Lower lobe of right lung (tissue), 2 donors: Measurements from ENCODE around the gene SPATA19. TPM values are rescaled to one million over a fixed set of nuclear protein-coding genes. Genes with fewer than 3 reads are reported as not detected.
A peak's percentile ranks its signal among the peaks of the same experiment; 100 is the strongest.

Experiments
- ATAC-seq, 2 donors: fragments of 200-7000 bp; cut with Tn5 transposase; one replicate each; pipeline ENCODE4 v1.9.1; 2020 to 2022; ENCODE audit warnings: mild to moderate bottlenecking in 2 of 2, moderate library complexity in 2 of 2
- DNase-seq: peaks from one replicate; pipeline ENCODE4 v3.0.0-alpha.2; 2020
- H3K27ac ChIP-seq: fragments of 200-600 bp; one replicate; pipeline ENCODE4 v1.8.0; 2022
- H3K27me3 ChIP-seq: fragments of 200-600 bp; one replicate; pipeline ENCODE4 v1.8.0; 2022; ENCODE audit warnings: low read depth
- H3K36me3 ChIP-seq: fragments of 200-600 bp; one replicate; pipeline ENCODE4 v1.8.0; 2022; ENCODE audit warnings: mild to moderate bottlenecking
- H3K4me1 ChIP-seq: fragments of 200-600 bp; one replicate; pipeline ENCODE4 v1.8.0; 2022
- H3K4me3 ChIP-seq: fragments of 200-600 bp; one replicate; pipeline ENCODE4 v1.8.0; 2022; ENCODE audit warnings: mild to moderate bottlenecking
- H3K9me3 ChIP-seq: fragments of 200-600 bp; one replicate; pipeline ENCODE4 v1.8.0; 2022
- intact Hi-C: fragments of 100-400 bp; cut with DNase I; formaldehyde crosslinking; loops from one replicate; pipeline ENCODE4 v1.11.0; 2022
- total RNA-seq: library from RNA; stranded (reverse); fragmentation: NEBNext Ultra II Directional; extraction: Animal tissue kit (Norgen Biotek cat#: 25700); gene quantifications from one replicate; pipeline ENCODE4 v1.2.1, GENCODE V29; 2021
- TF ChIP-seq, protein P1 (sequence below): fragments of 200-600 bp; IDR thresholded peaks from one replicate; pipeline ENCODE4 v1.8.0; 2022; ENCODE audit warnings: antibody characterized with exemption, mild to moderate bottlenecking
- donor health status: DM: no; HTN: yes; CAD: no; lungs with severe emphysema.

The SPATA19 gene
- total RNA-seq, 1 donor from 2014 or later: not detected

DNA sequence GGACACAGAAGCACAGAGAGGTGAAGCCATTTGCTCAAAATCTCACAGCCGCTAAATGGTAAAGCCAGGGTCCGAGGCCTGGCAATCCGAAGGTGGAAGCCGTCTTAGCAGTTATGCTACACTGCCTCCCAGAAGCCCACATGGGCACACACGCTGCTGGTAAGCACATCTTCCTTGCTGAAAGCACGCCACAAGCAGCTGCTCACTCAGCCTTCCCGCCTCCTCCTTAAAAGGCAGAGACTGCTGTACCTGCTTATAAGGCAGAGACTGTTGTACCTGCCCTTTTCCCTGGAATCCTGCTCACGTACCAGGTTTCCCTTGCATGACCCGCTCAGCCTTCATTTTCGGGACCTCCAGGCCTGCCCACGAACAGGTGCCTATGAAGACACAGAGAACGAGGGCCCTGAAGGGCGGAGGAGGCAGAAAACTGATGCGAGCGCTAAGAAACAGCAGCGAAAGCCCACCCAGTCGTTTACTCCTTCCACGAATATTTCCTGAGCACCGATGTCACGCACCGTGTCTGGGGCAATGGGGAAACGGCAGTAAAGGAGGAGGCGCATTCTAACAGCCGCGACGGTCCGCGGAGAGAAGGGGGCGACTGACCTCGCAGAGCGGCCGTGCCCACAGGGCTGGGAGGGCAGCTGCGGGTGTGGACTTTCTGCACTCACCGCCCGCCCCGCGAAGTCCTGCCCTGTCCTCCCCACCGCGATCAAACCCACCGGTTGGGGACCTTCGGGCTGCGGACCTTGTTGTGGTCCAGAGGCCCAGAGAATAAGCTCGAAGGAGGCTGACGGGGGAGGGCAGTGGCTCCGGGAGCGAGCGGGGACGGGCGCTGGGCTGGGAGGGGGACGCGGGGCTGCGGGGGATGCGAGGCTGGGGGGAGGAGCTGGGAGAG lies 13.0 kb downstream of the SPATA19 start:
- H3K36me3 ChIP-seq: no peaks in the 10 kb centered on the region
- H3K27me3 ChIP-seq: peaks cover 4% of the 10 kb centered on the region
- no peak for DNase-seq
- ATAC-seq: no peak
- intact Hi-C loops: no loop called here
- H3K9me3 ChIP-seq: no peaks in the 10 kb centered on the region
- H3K4me1 ChIP-seq: no peaks in the 10 kb centered on the region
- H3K4me3 ChIP-seq: no peak overlapping the region
- TF ChIP-seq, protein P1, sequence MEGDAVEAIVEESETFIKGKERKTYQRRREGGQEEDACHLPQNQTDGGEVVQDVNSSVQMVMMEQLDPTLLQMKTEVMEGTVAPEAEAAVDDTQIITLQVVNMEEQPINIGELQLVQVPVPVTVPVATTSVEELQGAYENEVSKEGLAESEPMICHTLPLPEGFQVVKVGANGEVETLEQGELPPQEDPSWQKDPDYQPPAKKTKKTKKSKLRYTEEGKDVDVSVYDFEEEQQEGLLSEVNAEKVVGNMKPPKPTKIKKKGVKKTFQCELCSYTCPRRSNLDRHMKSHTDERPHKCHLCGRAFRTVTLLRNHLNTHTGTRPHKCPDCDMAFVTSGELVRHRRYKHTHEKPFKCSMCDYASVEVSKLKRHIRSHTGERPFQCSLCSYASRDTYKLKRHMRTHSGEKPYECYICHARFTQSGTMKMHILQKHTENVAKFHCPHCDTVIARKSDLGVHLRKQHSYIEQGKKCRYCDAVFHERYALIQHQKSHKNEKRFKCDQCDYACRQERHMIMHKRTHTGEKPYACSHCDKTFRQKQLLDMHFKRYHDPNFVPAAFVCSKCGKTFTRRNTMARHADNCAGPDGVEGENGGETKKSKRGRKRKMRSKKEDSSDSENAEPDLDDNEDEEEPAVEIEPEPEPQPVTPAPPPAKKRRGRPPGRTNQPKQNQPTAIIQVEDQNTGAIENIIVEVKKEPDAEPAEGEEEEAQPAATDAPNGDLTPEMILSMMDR: no peak
- H3K27ac ChIP-seq: no peak overlapping the region

DNA sequence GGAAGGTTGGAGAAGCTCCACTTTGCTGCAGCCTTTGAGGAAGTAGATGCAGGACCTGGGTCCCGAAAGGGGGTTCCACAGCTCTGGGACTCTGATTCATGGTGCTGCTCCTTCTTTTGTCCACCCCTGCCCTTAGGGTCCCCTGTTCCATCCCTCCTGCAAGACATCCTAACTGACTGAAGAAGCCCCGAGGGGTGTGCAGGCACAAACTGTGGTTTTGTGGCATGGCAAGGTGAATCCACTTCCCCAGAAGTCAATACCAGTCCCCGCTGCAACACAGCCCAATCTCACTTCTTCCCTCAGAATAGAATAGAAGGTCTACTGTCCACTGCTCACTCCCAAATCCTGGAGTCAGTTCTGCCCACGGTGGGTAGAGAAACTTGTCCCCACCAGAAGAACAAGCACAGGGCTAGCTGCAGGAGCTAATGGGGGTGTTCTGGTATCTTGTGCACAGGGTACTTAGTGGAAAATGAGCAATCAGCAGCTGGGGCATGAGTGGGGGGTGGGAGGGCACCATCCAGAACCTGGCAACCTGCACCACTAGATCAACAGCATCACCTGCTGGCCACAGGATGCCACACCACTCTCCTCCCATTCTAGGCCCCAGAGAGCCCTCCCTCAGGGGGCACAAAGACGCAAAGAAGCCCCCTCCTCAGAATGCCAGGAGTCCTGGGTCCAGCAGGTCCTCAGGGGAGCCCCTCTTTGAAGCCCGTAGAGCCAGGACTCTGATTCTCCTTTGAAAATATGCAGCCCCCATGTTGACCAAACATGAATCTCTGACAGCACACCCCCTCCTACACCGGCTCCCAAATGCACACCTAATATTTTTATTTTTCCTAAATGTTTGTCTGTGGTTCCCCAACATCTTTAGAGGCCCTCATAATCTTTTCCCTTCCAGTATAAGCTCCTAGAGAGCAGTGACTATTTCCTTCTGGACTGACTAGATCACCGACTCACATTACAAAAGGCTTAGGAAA lies 14.1 kb downstream of the SPATA19 start:
- ATAC-seq (no peak), DNase-seq (no peak)
- TF ChIP-seq, protein P1: peak; percentile 7
- peaks cover 1% of the 10 kb centered on the region for H3K27me3 ChIP-seq
- H3K4me3 ChIP-seq: no peak overlapping the region
- no peaks in the 10 kb centered on the region for H3K36me3 ChIP-seq
- no peaks in the 10 kb centered on the region for H3K4me1 ChIP-seq
- intact Hi-C loops: no loop called here
- H3K27ac ChIP-seq: no peak overlapping the region
- H3K9me3 ChIP-seq: no peaks in the 10 kb centered on the region

DNA sequence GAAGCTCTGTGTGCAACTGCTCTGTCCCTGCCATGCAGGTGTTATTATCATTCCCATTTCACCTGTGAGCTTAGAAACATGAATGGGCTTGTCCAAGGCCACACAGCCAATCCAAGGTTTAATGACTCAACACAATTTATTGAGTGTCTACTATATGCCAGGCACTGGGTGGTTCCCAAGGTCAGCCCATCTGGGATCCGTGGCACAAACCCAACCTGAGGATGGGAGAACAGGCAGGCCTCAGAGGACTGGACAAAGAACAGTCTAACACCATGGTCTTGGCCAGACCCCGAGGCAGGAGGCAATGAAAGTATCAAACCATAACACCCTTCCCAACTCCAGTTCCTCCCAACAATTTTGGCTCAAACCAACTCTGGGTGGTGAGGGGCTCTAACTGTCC lies 15.7 kb downstream of the SPATA19 start:
- Histone ChIP-seq H3K27ac (no peak overlapping the region), H3K4me1 (no peaks in the 10 kb centered on the region), H3K9me3 (no peaks in the 10 kb centered on the region), H3K27me3 (no peaks in the 10 kb centered on the region), H3K36me3 (no peaks in the 10 kb centered on the region), H3K4me3 (no peak overlapping the region)
- TF ChIP-seq, protein P1: no peak
- intact Hi-C loops: no loop called here
- no peak for DNase-seq
- no peak for ATAC-seq

DNA sequence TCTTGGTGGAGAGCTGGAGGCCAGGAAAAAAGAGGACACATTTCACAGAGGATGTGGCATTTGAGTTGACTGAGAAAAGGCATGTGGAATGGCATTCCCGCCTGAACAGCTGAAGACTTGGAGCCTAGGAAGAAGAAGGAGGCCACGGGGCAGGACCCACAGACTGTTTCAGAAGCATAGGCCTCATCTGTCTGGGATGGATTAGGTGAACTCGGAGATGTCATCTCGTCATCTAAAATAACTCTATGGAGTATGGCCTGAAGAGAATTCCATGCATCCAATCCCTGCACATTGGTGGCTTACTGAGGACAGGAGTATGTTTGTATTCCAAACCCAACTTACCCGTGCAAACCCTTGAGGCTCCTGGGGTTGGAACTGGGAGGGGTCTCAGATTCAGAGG lies 16.4 kb downstream of the SPATA19 start:
- intact Hi-C loops: no loop called here
- DNase-seq: no peak

DNA sequence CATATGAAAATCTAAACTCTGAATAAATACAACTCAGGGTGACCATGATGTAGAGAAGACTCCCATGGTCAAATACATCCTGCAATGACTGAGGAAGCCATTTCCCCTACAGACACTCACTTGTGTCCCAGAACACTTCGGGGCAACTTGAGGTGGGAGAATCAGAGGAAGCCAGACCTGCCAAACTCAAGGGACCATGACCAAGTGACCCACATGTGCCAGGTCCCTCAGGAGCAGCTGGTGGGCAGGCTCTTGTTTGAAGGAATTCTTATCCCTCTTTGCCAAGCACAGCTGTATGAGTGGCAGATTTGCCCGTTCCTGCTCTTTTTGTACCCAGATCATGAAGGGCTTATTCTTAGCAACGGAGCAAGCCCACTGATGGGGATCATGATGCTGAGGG lies 17.8 kb downstream of the SPATA19 start:
- DNase-seq (no peak), ATAC-seq (no peak)
- no peaks in the 10 kb centered on the region for H3K36me3 ChIP-seq
- TF ChIP-seq, protein P1: no peak
- intact Hi-C loops: no loop called here
- no peaks in the 10 kb centered on the region for H3K4me1 ChIP-seq
- H3K27me3 ChIP-seq: no peaks in the 10 kb centered on the region
- no peak overlapping the region for H3K4me3 ChIP-seq
- no peaks in the 10 kb centered on the region for H3K9me3 ChIP-seq
- no peak overlapping the region for H3K27ac ChIP-seq

More for the DNA sequence above, 16.4 kb downstream of the SPATA19 start:
- no peaks in the 10 kb centered on the region for H3K4me1 ChIP-seq
- H3K9me3 ChIP-seq: no peaks in the 10 kb centered on the region
- H3K27me3 ChIP-seq: no peaks in the 10 kb centered on the region
- no peaks in the 10 kb centered on the region for H3K36me3 ChIP-seq
- TF ChIP-seq, protein P1: no peak
- H3K4me3 ChIP-seq: no peak overlapping the region
- no peak overlapping the region for H3K27ac ChIP-seq
- no peak for ATAC-seq
